ENCODE data around the gene CYRIA.

CYRIA gene

DNA sequence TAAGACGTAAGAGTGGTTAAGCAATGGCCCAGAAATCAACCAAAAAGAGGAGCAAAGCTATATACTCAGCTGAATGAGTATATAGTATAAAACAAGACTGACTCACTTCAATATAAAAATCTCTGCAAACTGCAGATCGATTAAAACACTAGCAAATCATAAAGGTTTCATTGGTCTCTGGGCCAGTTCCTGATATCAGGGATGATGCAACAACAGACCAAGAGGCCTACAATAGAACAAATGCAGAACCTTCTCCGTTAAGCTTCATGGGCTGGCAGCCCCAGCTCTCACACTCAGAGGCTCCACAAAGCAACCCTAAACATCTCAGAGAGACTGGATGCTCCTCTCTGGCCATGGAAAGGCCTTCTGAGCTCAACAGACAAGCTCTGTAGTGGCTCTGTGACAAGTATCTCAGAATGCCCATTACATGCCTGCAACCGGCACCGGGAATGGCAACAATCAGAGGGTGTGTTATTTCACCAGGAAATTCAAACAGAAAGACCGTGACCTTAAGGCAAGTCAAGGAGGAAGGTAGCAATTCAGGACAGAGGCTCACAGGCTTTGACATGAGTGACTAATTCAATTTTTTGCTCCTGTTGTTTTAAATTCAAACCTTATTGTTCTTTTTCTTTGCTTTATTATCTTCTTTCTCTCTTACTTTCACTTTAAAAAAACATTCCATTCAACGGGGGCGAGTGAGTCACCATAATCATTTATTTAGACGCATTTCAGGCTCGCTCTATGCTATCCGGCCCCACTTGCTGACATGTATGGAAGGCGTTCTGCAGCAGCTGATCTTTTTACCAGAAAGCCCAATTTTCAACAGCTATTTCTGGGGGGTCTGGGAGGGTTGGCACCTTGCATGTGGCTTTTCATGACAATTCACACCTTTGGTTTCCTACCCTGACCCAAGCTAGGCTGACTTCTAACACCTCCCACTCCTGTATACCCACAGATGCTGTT is 15.1 kb downstream of the CYRIA start:
- no peak for DNase-seq (ENCODE audit: low read depth, low spot score)

DNA sequence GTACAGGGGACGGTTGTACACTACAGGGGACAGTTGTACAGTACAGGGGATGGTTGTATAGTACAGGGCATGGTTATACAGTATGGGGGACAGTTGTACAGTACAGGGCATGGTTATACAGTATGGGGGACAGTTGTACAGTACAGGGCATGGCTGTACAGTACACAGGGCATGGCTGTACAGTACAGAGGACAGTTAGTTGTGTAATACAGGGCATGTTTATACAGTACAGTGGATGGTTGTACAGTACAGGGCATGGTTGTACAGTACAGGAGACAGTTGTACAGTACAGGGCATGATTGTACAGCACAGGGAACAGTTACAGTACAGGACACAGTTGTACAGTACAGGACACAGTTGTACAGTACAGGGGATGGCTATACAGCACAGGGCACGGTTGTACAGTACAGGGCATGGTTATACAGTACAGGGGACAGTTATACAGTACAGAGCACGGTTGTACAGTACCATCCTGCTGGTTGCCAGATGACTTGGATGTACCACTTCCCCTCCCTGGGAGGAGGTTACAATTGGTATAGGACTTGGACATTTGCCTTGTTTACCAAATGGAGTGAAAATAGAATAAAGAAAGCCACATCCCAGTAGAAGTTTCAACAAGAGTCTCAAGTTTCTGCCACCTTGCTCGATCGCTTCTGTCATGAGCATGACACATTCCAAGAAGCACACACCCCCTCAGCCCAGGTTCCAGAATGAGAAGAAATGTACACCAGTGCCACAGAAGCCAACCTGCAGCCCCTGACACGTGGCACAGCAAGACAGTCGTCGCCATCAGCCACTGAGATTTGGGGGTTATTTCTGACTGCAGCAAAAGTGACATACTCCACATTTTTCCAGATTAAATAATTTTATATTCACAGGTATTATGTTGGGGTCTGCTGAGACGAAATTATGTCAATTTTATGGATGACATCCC is 16.0 kb downstream of the CYRIA start:
- no peak for DNase-seq (ENCODE audit: low read depth, low spot score)

DNA sequence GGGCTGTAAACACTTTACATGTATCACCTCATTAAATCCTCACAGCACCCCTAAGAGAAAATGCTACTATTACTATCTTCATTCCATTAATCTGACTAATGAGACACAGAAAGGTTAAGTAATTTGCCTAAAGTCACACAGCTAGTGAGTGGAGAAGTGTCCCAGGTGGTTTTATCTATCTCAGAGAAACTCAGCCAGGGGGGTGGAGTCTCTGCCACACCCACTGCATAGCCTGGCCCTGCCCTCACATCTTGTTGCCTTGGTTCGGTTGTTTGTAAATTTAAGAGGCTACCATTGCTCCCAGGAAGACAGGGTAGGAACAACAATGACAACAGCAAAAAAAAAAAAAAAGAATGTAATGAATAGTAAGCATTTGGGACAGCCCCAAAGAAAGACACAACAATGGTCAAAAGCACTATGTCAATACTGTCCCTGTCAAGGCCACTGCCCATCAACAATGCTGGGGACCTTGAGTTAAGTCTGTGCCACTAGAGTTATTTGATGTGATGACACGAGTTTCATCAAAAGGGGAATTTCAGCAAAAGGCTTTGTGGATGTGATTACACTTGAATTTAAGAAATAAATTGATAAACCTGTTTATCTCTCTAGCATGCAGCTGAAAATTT is 17.5 kb downstream of the CYRIA start:
- no peak for DNase-seq (ENCODE audit: low read depth, low spot score)

DNA sequence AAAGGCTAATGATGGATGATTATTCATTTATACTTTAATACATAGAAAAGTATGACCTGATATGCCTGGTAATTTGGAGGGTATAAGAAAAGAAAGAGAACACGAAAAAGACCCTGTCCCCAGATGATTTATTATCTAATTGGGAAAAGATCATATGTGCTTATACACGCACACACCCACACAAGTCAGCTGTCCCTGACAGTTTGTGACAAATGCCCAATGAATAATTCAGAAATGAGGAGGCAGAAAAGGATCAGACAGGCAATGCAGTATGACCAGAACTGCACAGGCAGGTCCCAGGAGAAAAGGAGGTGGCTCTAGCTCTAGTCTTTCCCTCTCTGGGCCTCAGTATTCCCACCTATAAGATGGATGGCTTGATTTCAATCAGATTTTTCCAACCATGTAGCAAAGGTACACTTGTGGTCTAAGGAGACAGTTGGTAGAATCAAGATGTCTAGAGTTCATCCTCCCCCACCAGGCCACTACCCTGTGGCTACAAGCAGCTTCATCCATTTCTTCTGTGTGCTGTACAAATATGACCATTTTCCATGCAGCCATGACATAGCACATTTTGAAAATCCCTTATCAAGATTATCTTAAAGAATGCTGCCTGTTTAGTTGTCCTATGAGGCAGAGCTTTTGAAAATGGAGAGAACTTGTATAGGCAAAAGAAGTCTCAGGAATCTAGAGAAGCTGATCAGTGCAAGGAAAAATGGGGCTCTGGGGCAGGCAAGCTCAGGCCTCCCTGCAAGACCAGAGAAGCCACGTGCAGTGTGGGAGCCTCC is 19.7 kb downstream of the CYRIA start:
- no peak for DNase-seq (ENCODE audit: low read depth, low spot score)

DNA sequence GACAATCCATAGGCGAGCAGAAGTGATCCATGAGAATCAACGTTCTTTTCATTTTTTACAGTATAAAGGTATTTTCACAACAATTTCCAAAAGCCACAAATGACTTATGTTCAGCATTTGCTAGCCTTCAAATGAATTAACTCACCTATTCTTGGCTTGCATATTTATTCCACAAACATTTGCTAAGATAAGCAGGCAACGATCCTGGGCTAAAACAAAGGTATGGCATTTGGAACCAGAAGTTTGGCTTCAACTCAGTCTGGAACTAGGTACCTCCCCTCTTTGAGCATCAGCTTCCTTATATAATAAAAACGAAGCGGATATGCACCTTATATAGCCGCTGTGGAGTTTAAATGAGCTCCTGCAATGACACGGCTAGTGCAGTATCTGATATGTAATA is 20.5 kb downstream of the CYRIA start:
- no peak for DNase-seq (ENCODE audit: low read depth, low spot score)

DNA sequence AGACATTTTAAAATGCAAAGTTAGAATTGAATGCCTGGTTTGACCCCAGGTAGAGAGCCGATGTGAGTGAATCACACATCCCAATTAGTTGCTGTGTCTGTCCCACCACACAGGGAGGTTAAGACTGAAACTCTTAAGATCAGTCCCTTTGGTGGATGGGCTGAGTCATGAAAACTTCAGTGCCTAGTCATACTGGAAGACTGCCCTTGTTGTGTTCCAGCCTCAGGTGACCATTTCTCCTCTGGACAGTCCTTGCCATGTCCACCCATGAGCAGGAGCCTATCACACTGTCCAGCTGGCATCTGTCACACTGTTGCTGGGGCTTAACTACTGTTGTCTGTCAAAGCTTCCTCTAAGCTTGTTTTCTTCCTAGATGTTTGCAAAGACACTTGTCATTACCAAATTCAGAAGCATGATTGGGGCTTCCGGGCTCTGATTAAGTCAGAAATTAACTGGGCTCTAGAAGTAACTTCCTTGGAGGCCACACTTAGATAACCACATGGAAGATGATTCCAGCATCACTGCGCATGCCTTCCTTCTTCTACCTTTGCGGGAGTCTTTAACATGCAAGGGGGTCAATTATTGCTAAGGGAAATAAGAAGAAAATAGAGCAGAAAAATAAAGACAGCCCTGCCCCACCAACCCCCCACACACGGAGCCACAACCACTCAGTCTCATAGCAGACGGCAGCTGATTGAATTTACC is 21.3 kb downstream of the CYRIA start:
- DNase-seq (ENCODE audit: low read depth, low spot score), result no peak

DNA sequence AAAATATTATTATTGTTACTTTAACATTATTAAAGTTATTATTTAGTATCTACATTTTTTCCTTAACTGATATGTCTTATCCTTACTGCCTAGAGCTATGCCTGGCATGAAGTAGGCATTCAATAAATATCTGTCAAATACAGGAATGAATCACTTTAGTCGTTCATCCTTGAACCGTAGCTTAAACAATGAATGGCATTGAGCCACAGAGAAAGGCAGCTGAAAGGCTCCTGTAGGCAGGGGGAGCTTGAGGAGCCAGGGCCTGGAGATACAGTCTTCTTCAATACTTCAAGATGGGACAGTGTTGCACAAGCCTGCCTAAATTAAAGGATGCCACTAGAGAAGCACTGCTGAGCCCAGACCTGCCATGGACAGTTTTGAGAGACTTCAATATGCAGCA is 22.5 kb downstream of the CYRIA start:
- DNase-seq (ENCODE audit: low read depth, low spot score), result no peak

DNA sequence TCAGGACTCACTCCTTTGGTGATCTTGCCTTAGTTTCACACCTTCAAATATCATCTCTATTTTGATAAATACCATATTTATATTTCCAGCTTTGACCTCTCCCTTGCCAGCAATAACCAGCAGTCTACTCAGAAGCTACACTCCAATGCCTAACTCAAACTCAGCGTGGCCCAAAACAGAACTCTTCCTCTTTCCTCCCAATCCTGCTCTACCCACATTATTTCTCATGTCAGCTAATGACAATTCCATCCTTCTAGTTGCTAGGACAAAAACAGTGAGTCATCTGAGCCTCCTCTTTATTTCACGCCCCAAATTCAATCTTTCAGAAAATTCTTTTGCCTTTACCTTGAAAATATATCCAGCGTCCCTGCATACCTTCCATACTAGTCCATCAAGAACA is 23.5 kb downstream of the CYRIA start:
- no peak for DNase-seq (ENCODE audit: low read depth, low spot score)

DNA sequence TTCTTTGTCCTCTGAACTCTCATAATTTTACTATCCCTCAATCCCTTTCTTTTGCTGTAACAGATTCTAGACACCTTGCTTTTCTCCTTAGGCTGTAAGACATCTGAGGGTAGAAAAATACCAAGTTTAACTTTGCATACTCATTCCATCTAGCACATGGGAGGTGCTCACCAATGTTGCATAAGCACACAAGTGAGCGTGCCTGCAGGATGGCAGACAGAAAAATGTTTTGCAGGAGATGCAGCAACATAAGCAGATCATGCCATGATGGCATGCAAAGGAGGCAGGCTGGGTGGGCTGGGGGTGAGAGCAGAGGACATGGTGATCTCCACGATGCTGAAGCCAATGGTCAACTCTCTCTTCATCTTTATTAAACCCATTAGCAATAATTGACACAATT is 24.1 kb downstream of the CYRIA start:
- DNase-seq (ENCODE audit: low read depth, low spot score), result no peak

DNA sequence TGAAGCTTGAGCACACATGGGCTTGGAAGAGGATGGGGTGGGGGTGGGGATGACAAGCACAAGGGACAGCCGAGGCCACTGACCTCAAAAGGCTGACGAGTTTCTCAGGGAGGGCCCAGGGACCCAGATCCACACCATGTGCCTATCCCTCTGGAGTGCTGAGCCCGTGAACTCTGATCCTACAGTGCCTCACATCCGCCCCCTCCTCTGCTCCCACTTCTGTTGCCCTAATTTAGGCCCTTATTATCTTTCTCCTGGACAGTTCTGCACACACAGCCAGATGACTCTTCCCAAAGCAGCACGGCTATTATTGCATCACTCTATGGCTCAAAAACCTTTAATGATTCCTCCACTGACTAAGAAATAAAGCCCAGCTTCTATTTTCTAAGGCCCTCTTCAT is 24.8 kb downstream of the CYRIA start:
- no peak for DNase-seq (ENCODE audit: low read depth, low spot score)

DNA sequence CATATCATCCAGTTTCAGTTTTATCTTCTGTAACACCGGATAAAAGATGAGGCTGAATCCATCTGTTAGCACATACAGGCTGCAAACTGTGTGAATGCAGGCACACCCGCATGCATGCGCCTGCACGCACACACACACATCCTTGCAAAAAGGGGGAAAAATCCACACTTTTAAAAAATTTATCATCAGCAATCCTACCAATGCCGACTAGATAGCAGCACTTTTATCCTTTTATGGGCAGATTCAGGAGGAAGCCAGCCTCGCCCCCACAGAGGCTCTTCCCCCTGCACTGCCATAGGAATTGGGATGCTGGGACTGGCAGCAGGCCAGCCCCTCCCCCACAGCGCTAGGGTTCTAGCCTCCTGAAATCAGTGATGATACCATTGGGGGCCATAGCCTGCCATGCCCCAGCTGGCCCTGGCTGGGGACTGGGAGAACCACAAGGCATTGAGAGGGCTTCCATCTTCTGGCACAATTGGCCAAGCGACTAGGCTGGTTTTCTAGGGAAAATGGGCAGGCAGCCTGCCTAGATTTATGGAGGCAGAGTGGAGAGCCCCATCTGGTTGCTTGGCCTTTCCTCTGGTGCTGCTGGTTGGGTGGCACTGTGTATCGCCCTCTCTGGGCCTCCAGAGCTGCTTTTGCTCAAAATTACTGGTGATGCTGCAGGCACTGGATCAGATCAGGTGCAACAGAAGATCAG is 25.5 kb downstream of the CYRIA start:
- DNase-seq (ENCODE audit: low read depth, low spot score), result no peak

DNA sequence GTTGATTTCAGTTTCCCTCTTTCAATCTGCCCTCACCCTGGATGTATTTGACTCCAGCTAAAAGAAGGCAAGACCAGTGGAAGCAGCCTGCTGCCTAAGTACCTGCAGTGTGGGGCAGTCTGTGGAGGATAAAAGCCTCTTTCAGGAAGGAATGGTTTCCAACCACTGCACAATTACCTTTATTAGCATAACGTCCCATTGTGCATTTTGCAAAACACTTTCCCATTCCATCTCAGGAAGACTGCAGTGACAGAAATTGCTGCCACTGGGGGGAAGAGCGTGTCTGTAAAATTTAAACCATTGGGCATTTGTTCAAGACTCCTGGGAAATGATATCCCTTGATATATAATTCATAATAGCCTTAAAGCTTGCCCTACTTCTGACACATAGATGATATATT is 26.2 kb downstream of the CYRIA start:
- DNase-seq (ENCODE audit: low read depth, low spot score), result no peak

DNA sequence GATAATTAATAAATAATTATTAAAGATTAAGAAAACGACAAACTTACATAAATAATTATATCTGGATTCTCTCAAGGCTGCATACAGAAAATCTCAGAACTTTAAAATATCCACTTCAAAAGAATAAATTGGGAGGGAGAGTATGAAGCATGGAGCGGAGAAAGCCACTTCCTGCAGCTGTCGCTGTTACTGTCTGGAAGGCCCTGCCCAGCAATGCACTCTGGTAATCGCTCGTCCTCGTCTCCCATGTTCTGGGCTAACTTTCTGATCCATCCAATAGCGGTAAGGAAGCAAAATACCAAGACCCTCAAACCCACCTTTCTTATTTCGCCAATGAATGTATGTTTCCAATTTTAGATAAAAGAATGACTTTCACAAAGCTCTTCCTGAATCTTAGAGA is 26.7 kb downstream of the CYRIA start:
- DNase-seq (ENCODE audit: low read depth, low spot score), result no peak

DNA sequence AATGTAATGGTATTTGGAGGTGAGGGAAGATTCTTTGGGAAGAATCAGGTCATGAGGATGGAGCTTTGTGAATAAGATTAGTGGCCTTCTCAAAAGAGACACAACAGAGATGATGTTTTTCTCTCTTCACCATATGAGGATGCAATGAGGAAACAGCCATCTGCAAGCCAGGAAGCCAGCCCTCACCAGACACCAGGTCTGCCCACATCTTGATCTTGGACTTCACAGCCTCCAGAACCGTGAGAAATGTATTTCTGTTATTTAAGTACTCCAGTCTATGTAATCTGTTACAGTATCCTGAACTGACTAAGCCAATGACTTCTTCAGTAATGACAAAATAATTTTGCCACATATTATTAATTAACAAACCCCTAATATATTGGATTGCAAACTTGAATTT is 28.3 kb downstream of the CYRIA start:
- no peak for DNase-seq (ENCODE audit: low read depth, low spot score)

DNA sequence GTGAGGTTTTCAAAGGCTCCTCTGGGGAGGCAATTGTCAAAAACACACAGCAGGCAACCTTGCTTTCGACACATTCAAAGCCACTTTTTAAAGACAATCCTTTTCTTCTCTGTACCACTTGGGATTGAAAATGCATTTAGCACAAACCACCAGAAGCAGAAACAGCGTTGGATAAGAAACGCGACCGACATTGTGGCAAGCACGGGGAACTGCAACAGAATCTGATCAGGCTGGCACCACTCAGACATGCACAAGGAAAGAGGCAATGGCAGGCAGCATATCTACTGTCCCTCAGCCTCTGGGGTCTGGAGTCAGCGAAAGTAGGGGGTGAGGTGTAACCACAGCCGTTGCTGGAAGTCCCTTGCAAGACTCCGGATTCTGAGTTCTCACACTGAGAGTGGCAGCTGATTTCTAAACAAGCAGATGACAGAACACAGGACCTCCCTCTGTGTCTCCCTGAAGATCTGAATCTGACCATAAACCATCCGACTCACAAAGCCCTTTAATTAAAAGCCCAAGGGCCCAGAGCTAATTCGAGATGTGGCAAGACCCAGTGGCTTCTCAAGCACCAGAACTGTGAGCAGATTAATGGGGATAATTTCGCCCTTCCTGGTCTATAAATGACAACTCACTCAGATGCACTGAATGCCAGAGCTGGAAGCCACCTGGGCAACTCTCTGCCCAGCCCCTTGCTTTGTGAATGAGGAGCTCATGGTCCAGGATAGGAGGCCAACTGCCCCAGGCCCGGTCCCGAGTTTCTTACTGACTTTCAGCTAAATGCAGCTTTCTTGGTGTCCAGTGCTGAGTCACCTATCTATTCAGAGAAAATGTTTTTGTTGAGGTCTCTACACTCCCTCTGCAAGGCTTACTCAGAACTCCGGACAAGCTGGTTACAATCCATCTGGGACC is 29.6 kb downstream of the CYRIA start:
- no peak for DNase-seq (ENCODE audit: low read depth, low spot score)

DNA sequence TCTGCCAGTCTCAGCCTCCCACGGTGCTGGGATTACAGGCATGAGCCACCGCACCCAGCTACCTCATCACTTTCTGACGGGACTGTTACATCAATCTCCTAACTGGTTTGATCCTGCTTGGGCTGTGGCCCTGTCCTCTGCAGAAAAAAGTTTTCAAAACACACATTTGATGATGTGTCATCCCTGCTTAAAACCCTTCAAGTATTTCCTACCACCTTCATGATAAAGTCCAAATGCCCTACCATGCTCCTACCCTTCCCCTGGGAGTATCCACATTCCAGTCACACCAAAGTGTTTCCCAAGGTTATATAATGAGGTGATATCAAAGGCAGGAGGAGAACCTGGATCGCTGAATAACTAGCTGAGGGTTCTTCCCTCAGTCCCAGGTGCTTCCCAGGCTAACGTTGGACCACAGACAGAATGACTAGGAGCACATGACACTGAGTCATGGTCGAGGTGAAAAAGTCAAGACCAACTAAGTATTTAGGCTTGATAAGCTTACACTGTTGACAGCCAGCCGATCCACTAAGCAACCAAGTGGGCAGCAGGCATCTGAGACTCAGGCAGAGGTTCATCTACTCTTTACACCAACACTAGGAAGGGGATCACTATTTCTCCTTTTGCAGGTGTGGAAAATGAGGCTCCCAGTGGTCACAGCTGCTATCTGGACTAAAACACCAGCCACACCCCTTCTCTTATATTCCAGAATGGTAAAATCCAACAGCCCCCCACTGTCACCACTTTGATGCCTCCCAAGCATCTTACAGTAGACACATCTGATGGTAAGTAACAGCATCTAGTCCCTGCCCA is 31.8 kb downstream of the CYRIA start:
- no peak for DNase-seq (ENCODE audit: low read depth, low spot score)

DNA sequence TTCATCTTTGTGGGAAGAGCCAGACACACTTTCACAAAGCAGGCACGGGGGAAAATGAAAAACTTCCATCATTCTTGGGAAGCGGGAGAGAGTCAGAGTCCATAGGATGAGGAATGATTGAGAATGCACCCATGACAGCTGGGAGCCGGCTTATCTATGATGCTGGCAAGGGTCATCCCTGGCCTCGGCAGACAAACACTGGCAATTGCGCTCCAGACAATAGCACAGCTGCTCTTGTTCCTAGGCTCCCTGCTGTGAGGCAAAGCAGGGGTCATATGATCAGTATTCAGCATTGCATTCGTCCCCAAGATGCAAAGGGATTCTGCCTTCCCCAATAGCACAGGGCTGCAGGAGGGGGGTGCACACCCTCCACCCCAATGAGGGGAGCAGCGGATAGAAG is 33.0 kb downstream of the CYRIA start:
- no peak for DNase-seq (ENCODE audit: low read depth, low spot score)

DNA sequence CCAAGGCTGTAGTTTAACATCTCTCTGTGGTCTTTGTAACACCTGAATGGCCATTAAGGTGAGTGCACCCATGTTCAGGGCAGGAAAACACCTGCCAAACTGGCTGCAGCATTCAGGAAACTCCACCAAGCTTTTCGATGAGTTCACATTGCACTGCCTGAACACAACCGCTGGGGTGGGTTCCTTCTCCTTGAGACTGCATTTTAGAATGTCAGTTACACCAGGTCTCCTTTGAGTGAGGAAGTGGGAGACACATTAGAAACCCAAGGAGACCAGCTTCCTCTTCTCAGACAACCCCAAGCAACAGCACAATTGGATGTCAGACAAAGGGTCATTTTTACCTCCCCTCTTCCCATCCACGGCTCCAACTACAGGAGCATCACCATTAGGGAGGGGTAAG is 35.2 kb downstream of the CYRIA start:
- no peak for DNase-seq (ENCODE audit: low read depth, low spot score)

Data from activated naive CD8-positive, alpha-beta T cell treated with anti-CD3 and anti-CD28 coated beads, Interleukin-2, amount 50 U/mL, for 16 hours (primary cell).